Hematopoietic multipotent progenitor cell treated with erythropoietin and hydrocortisone succinate and interleukin-3 and kit ligand, for 17 days (in vitro differentiated cells): ENCODE data around the gene AKAP8L.

ENCODE experiments used
- DNase-seq: peaks from one replicate; pipeline ENCODE4 v3.0.0-alpha.2; 2015; ENCODE audit warnings: low spot score

AKAP8L gene

DNA sequence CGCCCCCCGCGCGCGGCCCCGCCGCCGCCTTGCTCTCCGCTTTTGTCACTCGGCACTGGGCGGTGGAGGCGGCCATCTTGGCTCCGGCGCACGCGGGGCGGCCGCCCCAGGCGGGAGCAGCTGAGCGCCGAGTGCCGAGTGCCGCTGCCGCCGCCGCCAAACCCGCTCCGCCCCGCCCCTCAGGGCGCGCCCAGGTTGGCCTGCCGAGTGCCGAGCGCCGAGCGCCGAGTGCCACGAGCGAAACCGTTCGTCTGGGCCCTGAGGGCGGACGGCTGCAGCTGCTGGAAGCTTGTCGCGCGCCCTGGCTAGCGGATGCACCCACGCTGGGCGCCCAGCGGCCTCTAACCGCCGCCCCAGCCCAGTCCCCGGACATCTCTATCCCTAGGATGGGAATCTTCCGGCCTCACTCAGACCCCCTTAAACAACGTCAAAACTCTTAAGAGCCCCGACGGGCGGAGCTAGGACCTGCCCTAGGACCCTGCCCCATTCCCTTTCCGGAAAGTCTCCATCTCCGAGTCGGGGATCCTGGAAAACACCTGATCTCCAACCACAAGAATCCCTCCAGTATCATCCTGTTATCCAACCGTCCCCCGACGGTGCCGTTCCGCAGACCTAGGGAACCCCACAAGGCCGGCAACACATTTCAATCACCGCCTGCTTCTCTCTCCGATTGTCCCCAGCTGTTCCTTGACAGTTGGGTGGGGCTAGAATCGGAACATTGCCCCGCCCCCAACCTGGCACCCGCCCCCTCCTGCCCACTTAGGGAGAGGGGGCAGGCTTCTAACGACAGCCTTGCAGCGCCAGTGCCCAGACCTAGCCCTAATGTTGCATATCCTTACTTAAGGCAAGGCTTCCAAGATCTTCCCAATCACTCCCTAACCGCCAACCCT, 14.1 kb upstream of the AKAP8L start:
- peak; percentile 93 for DNase-seq

DNA sequence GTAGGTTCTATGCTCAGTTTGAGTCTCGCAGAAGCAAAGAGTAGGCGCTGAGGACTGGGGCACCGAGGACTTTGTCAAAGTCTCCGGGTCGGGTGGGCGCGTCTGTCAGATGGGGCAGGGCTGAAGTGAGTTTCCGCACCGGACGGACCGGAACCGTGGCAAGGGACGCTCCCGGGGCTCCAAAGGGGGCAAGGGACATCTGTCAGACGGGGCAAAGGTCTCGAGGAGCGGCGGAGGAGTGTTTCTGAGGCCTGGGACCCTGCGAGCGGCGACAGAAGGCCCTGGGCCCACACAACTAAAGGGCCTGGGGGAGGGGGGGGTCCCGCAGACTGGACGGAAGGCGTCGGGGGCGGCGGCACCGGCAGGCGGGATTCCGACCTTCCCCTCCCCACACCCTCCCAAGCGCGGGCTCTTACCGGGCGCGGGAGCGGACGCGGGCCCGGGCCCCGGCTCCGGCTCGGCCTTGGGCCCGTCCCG, 13.3 kb upstream of the AKAP8L start:
- no peak for DNase-seq

DNA sequence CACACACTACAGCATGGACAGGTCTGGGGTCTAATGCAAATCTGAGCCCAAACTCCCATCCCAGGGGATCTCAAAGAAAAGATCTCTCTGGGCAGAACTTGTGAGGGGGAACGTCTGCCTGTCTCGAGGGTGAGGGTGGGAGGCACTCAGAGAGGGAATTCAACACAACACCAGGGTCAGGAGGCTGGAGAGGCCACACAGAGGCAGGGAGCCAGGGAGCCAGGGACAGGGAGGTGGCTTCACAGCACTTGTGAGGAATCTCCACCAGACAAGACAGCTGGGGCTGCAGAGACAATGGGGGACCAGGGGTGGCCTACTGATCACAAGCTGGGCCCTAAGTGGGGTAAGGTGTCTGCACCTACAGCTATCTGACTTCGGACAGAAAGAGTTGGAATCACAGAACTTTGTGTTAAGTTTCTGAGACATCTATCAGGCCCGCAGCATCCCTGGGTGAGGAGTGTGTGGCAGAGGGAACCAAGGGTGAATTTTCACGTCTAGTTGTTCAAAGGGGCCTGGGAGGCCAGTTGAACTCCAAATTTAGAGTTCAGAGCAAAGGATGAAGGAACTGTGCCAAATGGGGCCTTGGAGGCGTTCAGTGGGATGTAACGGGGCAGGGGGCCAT, 12.7 kb upstream of the AKAP8L start:
- no peak for DNase-seq

DNA sequence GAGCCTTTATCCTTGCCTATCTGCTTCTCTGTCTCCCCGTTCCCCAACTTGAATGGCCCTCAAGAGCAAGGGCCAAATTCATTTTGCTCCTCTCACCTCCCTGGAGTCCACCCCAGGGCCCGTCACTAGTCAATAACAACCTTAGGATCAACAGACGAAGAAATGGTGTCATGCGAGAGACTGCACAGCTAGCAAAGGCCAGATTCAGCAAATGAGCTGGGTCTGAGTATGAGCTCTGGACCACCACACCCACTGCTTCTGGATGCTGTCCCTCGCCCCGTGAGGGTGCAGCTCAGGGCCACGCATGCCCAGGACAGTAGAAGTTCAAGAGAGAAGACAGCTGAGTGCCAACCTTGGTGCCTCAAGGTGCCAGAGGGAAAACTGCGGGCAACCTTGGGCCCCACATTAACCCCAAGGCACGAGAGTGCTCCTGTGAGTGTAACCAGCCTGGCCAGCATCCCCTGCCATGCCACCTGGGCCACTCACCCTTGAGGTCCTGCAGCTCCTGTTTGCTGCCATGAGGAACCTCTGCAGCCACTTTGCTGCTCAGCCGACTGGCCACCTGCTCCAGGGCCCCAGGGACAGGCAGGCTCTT, 11.8 kb upstream of the AKAP8L start:
- DNase-seq = no peak

DNA sequence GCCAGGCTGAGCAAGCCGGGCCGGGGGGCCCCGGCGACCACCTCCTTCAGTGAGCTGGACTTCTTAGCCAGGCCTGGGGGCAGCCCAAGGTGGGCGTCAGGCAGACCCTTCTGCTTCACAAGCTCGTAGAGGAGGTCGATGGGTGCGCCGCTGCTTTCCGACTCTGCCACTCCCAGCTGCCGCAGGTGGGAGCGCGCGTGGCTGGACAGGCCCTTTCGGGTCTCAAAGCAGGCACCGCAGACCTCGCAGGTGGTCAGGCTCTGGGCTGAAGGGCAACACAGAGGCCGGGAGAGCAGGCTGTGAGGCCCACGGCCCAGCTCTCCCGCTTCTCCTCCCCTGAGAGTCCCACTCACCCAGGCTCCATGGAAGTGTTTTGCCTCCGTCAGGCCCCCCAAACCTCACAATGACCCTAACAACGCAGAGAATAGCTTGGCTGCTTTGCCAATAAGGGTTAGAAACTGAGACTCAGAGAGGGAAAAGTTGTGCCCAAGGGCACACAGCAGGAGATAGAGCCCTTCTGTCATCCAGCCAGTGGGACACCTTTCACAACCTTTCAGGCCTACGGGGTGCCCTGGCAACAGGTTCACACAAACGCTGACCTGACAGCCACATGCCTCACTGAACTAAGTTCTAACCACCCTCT, 11.2 kb upstream of the AKAP8L start:
- DNase-seq = no peak

DNA sequence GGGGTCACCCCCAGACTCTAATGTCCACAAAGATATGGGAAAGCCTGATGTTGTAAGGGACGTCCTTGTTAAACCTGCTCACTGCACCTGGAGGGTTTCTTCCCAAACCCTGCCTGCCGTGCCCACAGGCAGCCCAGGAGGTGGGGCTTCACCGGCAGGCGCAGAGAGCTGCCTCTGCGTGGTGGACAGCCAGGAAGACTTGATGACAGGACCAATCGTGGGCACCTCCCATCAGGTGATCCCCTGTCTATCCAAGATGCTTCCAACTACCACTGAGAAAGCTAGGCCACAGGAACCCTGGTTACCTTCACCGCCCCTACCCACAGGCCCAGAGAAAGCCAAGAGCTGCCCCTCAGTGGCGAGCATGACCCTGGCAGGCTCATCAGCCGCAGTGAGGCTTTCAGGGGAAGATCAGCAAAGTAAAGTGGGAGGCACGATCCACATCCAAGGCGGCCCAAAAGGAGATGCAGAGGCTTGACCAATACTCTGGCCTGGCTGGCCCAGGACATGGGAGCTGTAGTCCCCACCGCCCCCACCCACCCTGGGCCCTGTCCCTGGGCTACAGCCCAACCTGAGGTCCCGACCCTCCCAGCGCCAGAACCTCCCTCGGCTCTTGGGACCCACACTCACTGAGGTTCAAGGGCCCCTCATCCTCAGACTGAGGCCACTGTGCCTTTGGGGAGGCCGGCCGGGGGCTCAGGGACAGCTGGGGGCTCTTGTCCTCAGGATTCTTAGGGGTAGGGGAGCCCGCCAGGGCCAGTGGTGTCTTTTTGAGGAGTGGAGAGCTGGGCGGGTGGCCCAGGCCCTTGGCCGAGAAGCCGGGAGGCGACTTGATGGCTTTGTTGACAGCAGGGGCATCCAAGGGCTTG, 10.4 kb upstream of the AKAP8L start:
- no peak for DNase-seq

DNA sequence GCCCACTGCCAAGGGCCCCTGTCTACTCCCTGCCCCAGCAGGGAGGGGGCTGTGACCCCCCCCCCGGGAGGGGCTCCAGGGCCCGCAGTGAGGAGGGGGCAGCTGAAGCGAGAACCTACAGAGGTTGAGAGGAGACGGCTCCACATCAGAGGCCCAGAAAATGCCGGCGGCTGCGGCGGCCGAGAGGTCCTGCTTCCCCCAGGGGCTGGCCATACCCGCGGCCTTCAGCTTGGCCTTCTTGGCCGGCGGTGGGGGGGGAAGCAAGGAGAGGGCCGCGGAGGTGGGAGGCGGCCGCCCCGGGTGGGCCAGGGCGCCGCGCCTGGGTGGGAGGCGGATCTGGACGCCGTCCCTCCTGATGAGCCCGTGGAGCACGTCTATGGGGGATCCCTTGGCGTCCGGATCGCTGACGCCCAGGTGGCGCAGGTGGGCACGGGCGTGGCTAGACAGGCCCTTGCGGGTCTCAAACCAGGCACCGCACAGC, 9.2 kb upstream of the AKAP8L start:
- DNase-seq = no peak

DNA sequence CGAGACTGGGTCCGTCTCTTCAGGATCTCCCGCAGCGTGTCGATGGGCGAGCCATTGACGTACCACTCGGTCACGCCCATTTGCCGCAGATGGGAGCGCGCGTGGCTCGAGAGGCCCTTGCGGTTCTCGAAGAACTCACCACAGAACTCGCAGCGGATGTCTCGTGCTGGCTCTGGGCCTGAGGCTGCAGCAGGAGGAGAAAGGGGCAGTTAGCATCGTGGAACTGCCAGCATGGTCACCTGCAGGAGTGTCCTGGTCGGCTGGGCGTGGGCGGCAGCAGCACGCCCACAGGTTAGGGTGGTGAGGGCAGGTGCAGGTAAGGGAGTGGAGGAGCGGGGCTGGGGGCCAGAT, 8.5 kb upstream of the AKAP8L start:
- no peak for DNase-seq

DNA sequence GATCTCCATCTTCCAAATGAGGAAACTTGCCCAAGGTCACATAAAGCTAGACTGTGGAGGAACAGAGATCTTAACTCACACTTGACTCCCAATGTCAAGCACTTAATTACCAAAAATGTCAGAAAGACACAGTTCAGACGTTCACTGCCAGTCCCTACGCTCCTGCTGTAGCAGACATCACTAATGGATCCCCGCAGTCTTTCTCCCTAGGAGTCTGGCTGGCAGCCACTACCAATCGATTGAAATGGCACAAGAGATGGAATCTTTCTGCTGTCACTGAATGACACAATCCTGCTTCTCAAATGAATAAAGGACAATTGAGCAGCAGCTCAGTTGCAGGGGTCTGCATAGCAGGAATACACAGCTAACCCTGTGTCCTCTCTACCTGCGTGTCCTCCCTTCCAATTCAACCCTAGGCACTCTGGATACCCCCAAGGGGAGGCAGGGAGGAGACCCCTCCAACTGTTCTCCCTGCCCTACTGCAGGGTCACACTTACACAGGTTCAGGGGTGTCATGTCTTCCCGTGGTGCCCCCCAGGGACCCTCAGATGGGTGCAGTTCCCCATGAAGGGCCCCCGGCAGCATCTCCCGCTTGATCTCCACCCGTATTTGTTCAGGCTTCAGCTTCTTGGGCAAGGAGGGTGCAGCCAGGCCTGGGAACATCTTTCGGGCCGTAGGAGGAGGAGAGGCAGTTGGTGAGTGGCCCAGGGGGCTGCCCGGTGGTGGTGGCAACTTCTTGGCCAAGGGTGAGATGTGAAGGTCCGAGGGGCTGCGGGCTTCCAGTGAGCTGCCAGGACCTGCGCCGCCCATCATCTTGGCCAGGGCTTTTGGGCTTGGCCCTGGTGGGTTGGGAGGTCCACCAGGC, 7.9 kb upstream of the AKAP8L start:
- DNase-seq = no peak

DNA sequence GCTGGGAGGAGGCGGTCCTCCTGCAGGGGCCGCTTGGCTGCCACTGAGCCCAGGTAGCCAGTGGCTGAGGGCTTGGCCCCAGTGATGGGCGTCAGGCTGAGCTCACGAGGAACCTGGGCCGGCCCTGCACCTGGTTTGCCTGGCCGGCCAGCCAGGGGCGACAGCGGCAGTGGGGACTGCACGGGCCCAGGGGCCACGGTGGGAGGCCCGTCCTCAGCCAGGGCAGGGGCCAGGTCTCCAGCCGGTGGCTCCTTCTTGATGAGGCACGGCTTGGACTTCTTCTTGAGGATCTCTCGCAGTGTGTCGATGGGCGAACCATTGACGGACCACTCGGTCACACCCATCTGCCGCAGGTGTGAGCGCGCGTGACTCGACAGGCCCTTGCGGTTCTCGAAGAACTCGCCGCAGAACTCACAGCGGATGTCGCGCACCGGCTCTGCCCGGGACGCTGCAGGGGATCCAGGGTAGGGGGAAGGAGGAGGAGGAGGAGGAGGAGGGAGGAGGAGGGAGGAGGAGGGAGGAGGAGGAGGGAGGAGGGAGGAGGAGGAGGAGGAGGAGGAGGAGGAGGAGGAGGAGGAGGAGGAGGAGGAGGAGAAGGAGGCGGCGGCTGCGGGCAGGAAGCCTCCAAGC, 6.6 kb upstream of the AKAP8L start:
- DNase-seq = no peak

DNA sequence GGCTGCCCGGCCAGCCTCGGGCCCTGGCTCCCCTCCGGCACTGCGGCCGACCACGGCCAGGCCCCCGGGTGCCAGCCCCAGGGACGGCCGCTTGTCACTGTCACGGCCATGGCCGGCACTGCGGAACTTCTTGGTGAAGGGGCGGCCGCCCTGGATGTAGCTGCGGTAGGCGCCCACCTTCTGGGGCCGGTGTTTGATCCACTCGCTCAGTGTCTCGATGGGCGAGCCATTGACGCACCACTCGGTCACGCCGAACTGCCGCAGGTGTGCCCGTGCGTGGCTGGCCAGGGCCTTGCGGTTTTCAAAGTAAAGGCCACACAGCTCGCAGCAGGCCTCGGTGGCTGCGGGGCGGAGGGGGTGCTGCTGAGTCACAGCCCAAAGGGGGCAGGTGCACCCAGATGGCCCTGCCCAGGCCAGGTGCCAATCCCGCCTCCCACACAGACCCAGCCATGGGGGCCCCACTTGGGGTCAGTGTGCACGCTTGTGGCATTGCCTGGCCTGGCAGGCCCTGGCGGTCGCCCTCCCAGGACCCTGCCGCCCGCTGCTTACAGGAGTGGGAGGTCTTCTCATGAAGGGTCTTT, 6.0 kb upstream of the AKAP8L start:
- no peak for DNase-seq

DNA sequence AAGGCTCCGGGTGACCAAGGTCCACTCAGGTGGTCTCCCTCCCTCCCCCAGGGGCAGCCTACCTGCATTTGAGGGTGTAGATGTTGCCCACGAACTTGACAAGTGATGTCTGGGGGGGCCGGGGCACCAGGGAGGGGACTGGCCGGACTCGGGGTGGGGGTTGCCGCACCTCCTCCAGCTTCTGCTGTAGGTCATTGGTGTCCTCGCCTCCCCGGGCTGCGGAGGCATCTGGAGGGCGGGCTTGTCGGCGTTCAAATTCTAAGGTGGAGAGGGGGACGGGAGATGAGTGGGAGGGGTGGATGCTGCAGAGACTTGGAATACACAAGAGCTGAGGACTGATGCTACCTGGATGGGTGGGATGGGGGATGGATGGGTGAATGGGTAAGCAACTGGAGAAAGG, 5.3 kb upstream of the AKAP8L start:
- DNase-seq = no peak

DNA sequence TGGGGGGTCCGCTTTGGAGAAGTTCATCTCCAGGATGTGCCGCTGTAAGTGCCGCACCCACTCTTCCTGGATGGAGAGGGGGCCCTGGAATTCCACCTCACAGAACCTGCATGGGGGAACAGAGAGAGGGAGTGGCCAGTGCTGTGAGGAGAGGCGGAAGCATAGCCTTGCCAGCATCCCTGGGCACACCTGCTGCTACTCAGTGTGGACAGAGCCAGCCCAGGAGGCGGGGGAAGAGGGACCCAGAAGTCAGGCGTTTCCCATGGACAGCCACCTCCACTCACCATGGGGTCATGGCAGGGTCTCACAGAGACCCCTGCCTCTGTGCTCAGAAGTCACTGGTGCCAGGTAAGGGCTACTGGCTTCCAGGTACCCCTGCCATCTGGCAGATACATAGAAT, 4.3 kb upstream of the AKAP8L start:
- DNase-seq = no peak

DNA sequence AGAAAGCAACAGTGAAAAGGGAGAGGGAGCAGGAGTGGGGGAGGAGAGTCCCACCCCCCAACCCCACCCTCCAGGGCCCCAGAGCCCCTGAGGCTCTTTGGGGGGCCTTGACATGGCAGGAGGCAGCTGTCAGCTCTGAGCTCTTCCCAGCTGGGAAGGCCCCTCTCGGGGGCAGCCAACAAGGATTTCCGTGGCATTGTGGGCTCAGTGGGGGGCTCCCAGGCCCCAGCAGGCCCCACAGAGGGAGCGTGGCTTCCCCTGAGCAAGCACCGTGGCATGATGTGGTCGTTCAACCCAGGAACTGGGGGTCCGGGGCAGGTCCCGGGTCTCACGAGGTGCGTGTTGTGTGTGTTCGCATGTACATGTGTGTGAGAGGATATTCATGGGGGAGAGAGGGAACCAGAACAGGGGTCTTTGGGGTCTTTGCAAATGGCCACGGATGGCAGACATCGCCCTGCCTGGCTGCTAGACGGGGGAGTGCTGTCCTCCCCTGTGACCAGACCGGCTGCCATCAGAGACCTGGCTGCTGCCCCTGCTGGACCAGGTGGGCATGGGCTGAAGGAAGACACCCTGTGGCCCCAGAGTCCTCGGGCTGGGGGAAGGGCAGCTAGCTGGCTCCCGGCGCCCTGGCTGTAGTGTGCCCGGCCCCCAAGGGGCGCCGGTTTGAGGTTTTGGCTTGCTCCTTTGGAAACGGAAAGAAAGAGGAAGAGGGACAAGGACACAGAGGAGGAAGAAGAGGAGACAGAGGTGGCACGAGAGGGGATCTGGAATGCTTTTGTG, 3.7 kb upstream of the AKAP8L start:
- DNase-seq = no peak

DNA sequence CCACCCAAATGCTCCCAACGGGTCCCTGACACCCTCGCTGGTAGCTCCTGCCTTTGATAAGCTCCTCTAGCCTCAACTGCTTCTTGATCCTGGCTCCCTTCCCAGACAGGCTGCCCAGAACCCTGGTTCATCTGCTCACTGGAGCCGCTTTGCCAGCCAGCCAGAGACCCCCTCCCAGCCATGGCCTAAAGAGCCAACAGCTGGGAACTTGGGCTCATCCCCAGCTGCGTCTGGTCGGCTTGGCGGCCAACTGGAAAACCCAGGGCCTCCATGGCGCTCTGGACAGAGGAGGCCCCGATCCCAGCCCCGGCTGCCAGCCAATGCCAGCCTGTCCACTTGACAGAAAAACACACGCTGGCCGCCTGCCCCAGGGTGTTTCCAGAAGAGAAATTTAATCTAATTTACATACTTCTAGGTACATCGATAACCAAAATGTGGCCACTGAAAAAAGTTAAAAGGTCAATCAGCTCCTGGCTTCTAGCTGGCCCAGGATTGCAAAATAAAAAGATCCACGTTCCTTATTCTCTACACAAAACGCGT, 3.0 kb upstream of the AKAP8L start:
- DNase-seq = no peak

DNA sequence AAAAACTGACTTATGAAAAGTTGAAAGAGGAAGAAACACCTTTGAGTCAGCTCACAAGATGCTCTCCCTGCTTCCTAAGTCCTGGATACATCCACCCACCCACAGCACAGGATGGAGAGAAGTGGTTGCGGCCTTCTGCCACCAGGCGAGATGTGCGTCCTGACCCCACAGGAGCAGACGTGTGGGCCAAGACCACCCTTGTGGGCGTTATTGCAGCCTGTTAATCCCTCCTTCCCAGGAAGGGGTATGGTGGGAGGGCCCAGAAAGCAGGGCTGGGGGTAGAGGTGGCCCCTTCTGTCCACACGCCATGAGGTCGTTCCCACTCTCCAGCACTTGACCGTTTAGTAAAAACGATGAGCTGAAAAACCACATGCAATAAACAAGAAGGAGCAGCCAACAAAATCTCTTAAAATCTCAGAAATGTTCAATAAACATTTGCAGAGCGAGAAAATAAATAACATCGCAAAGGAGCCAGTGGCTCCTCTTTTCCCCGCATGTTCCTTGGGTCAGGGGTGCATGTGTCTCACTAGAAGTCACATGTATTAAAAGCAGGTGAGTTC, 2.4 kb upstream of the AKAP8L start:
- no peak for DNase-seq

DNA sequence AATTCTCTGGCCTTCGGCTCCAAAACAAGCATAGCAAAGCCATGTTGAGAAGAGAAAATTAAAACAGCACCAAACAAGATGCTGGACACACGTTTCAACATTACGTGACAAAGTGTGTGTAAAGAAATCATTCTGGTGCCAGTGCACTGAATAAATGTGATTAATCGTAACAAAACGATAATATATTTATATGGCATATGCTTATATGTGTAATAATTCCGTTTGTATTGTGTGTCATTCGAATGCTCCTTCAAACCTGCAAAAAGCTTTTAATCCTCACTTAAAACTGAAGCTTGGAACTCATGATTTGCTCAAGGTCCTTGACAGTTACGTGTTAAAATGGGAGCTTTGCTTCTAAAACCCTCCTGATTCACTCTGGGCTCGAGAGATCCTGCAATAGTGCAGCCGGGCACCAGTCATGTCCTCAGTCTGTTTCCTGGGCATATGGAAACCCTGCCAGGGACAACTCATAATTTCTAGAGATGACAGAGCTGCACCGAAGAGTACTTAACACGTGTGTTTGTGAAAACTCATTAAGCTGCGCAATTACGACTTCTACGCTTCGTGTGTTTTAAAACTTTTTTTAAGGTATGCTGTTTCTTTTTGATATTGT, 731 bp upstream of the AKAP8L start:
- no peak for DNase-seq

DNA sequence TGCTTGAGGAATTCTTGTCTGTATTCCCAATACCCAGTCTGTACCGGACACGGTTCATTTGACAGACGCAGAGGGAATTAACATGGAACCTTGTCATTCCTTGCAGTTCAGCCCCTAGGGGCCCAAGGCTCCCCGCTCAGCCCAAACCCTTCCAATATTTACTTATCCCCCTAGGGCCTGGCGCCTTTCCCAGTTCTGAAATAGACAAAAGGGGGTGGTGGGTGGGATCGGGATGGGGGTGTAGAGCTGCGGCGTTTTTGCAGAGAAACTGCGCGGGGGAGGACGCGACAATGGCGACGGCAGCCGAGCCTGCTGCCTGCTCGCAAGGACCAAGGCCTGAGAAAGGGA, 583 bp downstream of the AKAP8L start:
- peak; percentile 58 for DNase-seq
